BJ (cell line): Measurements from ENCODE around the gene TAAR1. TPM values are rescaled to one million over a fixed set of nuclear protein-coding genes. Genes with fewer than 3 reads are reported as not detected.

Source experiments
- CTCF ChIA-PET: fragments of 350-600 bp; formaldehyde crosslinking; extraction: SDS; loops from one replicate; lab custom pipeline; 2021; ENCODE audit warnings: antibody characterized with exemption, inconsistent platforms; lab: Yijun Ruan, JAX
- POLR2A ChIA-PET: fragments of 300-600 bp; sonication (Branson Sonifier 250); formaldehyde crosslinking; extraction: SDS; loops from one replicate; lab custom pipeline; 2021; ENCODE audit warnings: antibody characterized with exemption; lab: Charles Lee
- DNase-seq: peaks from one replicate; pipeline ENCODE4 v3.0.0-alpha.2; 2011; ENCODE audit warnings: low read depth
- H3K27me3 ChIP-seq: 2 replicates; pipeline ENCODE4 v1.6.0; 2011; ENCODE audit warnings: low read length; ENCODE audit not compliant: control insufficient read depth, insufficient read depth
- H3K36me3 ChIP-seq: 2 replicates; pipeline ENCODE4 v1.5.1; 2011; ENCODE audit warnings: low read length; ENCODE audit not compliant: control insufficient read depth, insufficient read depth
- H3K4me3 ChIP-seq: 2 replicates; pipeline ENCODE4 v1.5.1; 2011; ENCODE audit warnings: low read depth, mild to moderate bottlenecking, control low read depth, low read length
- CTCF ChIP-seq: IDR thresholded peaks from 2 replicates; pipeline ENCODE4 v1.5.1; 2011; ENCODE audit warnings: low read depth, mild to moderate bottlenecking, control low read depth, inconsistent platforms, low read length, moderate library complexity; ENCODE audit not compliant: insufficient read depth
- polyA plus RNA-seq: library from polyadenylated mRNA; depleted of rRNA; stranded (reverse); fragments of >200 nt; gene quantifications from 2 replicates; pipeline ENCODE4 v1.2.3, GENCODE V29; 2011

Gene TAAR1
- polyA plus RNA-seq, 1 experiment = not detected

- CTCF ChIA-PET = interaction anchor here (1.2 kb wide), 1 partner anchor 9 kb away, joined by 3 read pairs; no protein-coding TSS in a partner anchor
- no peaks in the 10 kb centered on the region for H3K27me3 ChIP-seq
- no peak for TF ChIP-seq CTCF
- POLR2A ChIA-PET = no interaction called here
- no peak overlapping the region for H3K4me3 ChIP-seq
- H3K36me3 ChIP-seq = no peaks in the 10 kb centered on the region
- no peak for DNase-seq
Observed at GRCh38 chr6:132663661-132664060, 4.7 kb upstream of the TAAR1 start.

- no peak for DNase-seq
- Histone ChIP-seq H3K36me3 (no peaks in the 10 kb centered on the region), H3K4me3 (no peak overlapping the region), H3K27me3 (no peaks in the 10 kb centered on the region)
- ChIA-PET POLR2A (no interaction called here), CTCF (no interaction called here)
- TF ChIP-seq CTCF = no peak
Observed at GRCh38 chr6:132661906-132662305, 2.9 kb upstream of the TAAR1 start.

- H3K27me3 ChIP-seq = no peaks in the 10 kb centered on the region
- H3K4me3 ChIP-seq = no peak overlapping the region
- CTCF ChIA-PET = interaction anchor here (1.2 kb wide), 1 partner anchor 19 kb away, joined by 3 read pairs; no protein-coding TSS in a partner anchor
- POLR2A ChIA-PET = no interaction called here
- H3K36me3 ChIP-seq = no peaks in the 10 kb centered on the region
- no peak for TF ChIP-seq CTCF
- DNase-seq = no peak
Observed at GRCh38 chr6:132651062-132651461, 7.9 kb downstream of the TAAR1 start.

GRCh38 chr6:132650429-132650828 lies 8.6 kb downstream of the TAAR1 start:
- ChIA-PET POLR2A (no interaction called here), CTCF (interaction anchor here (1.2 kb wide), 1 partner anchor 20 kb away, joined by 3 read pairs; no protein-coding TSS in a partner anchor)
- H3K4me3 ChIP-seq = no peak overlapping the region
- H3K36me3 ChIP-seq = no peaks in the 10 kb centered on the region
- H3K27me3 ChIP-seq = no peaks in the 10 kb centered on the region
- DNase-seq = no peak
- TF ChIP-seq CTCF = no peak

- no peak for TF ChIP-seq CTCF
- ChIA-PET POLR2A (no interaction called here), CTCF (interaction anchor here (0.6 to 1.2 kb wide), 4 partner anchors 18 to 118 kb away, joined by 3 read pairs; no protein-coding TSS in a partner anchor)
- no peak for DNase-seq
- no peaks in the 10 kb centered on the region for H3K27me3 ChIP-seq
- H3K36me3 ChIP-seq = no peaks in the 10 kb centered on the region
- no peak overlapping the region for H3K4me3 ChIP-seq
Observed at GRCh38 chr6:132648828-132649227, 10.2 kb downstream of the TAAR1 start.
